Endothelial cell of umbilical vein (primary cell): ENCODE data around the gene ALPL. TPM values are rescaled to one million over a fixed set of nuclear protein-coding genes. Genes with fewer than 3 reads are reported as not detected.

Source experiments
- BruUV-seq: library from RNA; stranded (reverse); fragments of 400-500 nt; replicated peaks from 2 replicates; lab custom pipeline; 2021; lab: Mats Ljungman, UMichigan
- CTCF ChIA-PET: fragments of 300-600, 350-600 bp; sonication (Branson Sonifier 250); formaldehyde crosslinking; loops from one replicate; lab custom pipeline; 2021; ENCODE audit warnings: antibody characterized with exemption, inconsistent platforms; lab: Charles Lee
- POLR2A ChIA-PET: fragments of 300-600, 350-600 bp; sonication (Branson Sonifier 250); formaldehyde crosslinking; loops from one replicate; lab custom pipeline; 2021; ENCODE audit warnings: antibody characterized with exemption, inconsistent platforms; lab: Charles Lee
- DNase-seq: peaks from one replicate; pipeline ENCODE4 v3.0.0-alpha.2; 2011; ENCODE audit warnings: low read depth, low spot score
- FAIRE-seq: peaks from 2 replicates; lab custom pipeline; 2011; peaks lifted over from hg19 to GRCh38; lab: Jason Lieb, UNC
- H2AFZ ChIP-seq: 2 replicates; pipeline ENCODE4 v1.6.0; 2012; ENCODE audit warnings: low read depth, low read length, control low read depth, inconsistent platforms
- H3K27ac ChIP-seq: 2 replicates; pipeline ENCODE4 v1.5.1; 2011; ENCODE audit warnings: low read depth, mild to moderate bottlenecking, control low read depth, low read length, moderate library complexity; ENCODE audit not compliant: insufficient read depth
- H3K27me3 ChIP-seq, 2 experiments: 2 replicates each; pipeline versions ENCODE4 v1.6.0 to v1.6.1; 2011; ENCODE audit warnings: low read length in 2 of 2, mixed read lengths in 1 of 2; ENCODE audit not compliant: control insufficient read depth in 2 of 2, insufficient read depth in 2 of 2
- H3K36me3 ChIP-seq, 2 experiments: 2 replicates in 1 of 2; 3 replicates in 1 of 2; pipeline ENCODE4 v1.5.1; 2011; ENCODE audit warnings: low read length in 2 of 2, mild to moderate bottlenecking in 1 of 2, moderate library complexity in 1 of 2; ENCODE audit not compliant: control insufficient read depth in 2 of 2, insufficient read depth in 2 of 2; ENCODE audit errors: extremely low read depth in 1 of 2
- H3K4me1 ChIP-seq: 3 replicates; pipeline ENCODE4 v1.5.1; 2011; ENCODE audit warnings: mild to moderate bottlenecking, low read length; ENCODE audit not compliant: control insufficient read depth, insufficient read depth; ENCODE audit errors: extremely low read depth
- H3K4me2 ChIP-seq: 2 replicates; pipeline ENCODE4 v1.6.1; 2011; ENCODE audit warnings: low read length, control low read depth, mixed read lengths; ENCODE audit not compliant: insufficient read depth
- H3K4me3 ChIP-seq, 3 experiments: fragments of 200-600 bp in 1 of 3; sonication (generic), shearing (Covaris generic) in 1 of 3; replicated peaks in 1 of 3; 2 replicates each; pipeline ENCODE4 v1.5.1; 2011 to 2016; ENCODE audit warnings: control low read depth in 3 of 3, low read length in 3 of 3, mild to moderate bottlenecking in 2 of 3, inconsistent platforms in 1 of 3, low read depth in 1 of 3, moderate library complexity in 1 of 3; ENCODE audit not compliant: insufficient read depth in 1 of 3
- H3K79me2 ChIP-seq: 2 replicates; pipeline ENCODE4 v1.6.0; 2012; ENCODE audit warnings: low read length, inconsistent platforms; ENCODE audit not compliant: control insufficient read depth, insufficient read depth
- H3K9ac ChIP-seq: replicated peaks from 2 replicates; pipeline ENCODE3; 2011; ENCODE audit warnings: low read length, control low read depth; ENCODE audit not compliant: insufficient read depth; ENCODE audit errors: extremely low read depth
- H3K9me1 ChIP-seq: replicated peaks from 3 replicates; pipeline ENCODE4 v1.6.0; 2011; ENCODE audit warnings: mild to moderate bottlenecking, low read length; ENCODE audit not compliant: control insufficient read depth, insufficient read depth; ENCODE audit errors: extremely low read depth
- H3K9me3 ChIP-seq: replicated peaks from 2 replicates; pipeline ENCODE4 v1.5.1; 2012; ENCODE audit warnings: low read length, inconsistent platforms; ENCODE audit not compliant: control insufficient read depth, insufficient read depth
- H4K20me1 ChIP-seq: replicated peaks from 2 replicates; pipeline ENCODE3; 2011; ENCODE audit warnings: mild to moderate bottlenecking, low read length; ENCODE audit not compliant: control insufficient read depth, insufficient read depth; ENCODE audit errors: extremely low read depth
- EZH2 ChIP-seq: IDR thresholded peaks from 2 replicates; pipeline ENCODE4 v1.6.1; 2012; ENCODE audit warnings: borderline replicate concordance, low read depth, mild to moderate bottlenecking, moderate library complexity, low read length, inconsistent platforms; ENCODE audit not compliant: severe bottlenecking
- FOS ChIP-seq: IDR thresholded peaks from 2 replicates; pipeline ENCODE4 v1.6.1; 2011; ENCODE audit warnings: mild to moderate bottlenecking, low read length, moderate library complexity, borderline replicate concordance; ENCODE audit not compliant: insufficient read depth
- GATA2 ChIP-seq: IDR thresholded peaks from 2 replicates; pipeline ENCODE4 v1.7.0; 2011; ENCODE audit warnings: low read depth, mild to moderate bottlenecking, moderate library complexity, mixed read lengths, low read length; ENCODE audit not compliant: insufficient read length, insufficient read depth
- JUN ChIP-seq: IDR thresholded peaks from 2 replicates; pipeline ENCODE4 v1.6.1; 2011; ENCODE audit warnings: borderline replicate concordance, low read depth; ENCODE audit not compliant: insufficient read length, insufficient read depth
- MAX ChIP-seq: IDR thresholded peaks from 2 replicates; pipeline ENCODE4 v1.6.1; 2011; ENCODE audit not compliant: insufficient read depth, insufficient read length
- MYC ChIP-seq: IDR thresholded peaks from one replicate; pipeline ENCODE4 v1.6.1; 2011; ENCODE audit warnings: mild to moderate bottlenecking, low read depth, low read length
- POLR2A ChIP-seq: IDR thresholded peaks from 2 replicates; pipeline ENCODE4 v1.6.1; 2012; ENCODE audit warnings: low read depth, mild to moderate bottlenecking, control low read depth, low read length
- POLR2AphosphoS5 ChIP-seq: IDR thresholded peaks from 2 replicates; pipeline ENCODE4 v1.6.1; 2012; ENCODE audit warnings: low read depth, mild to moderate bottlenecking, control low read depth, low read length, moderate library complexity; ENCODE audit not compliant: insufficient read depth
- dilution Hi-C: fragments of 300-500 bp; cut with MboI; formaldehyde crosslinking; loops from one replicate; pipeline ENCODE4 v1.15.0; 2019; ENCODE audit warnings: low sequenced_read_pairs; ENCODE audit not compliant: extremely low pct_ligation_motif_present
- intact Hi-C: fragments of 100-400 bp; cut with micrococcal nuclease; formaldehyde crosslinking; loops from one replicate; pipeline ENCODE4 v1.10.0; 2022
- polyA plus RNA-seq, 4 experiments: library from polyadenylated mRNA; depleted of rRNA in 3 of 4; stranded (reverse) in 3 of 4; unstranded in 1 of 4; fragments of >200 nt; gene quantifications; 2 replicates each; pipeline versions ENCODE4 v1.2.1 to v1.2.3, GENCODE V29; 2011 to 2012; ENCODE audit warnings: missing spikeins in 1 of 4
- total RNA-seq: library from RNA; stranded (reverse); gene quantifications from 2 replicates; pipeline ENCODE4 v1.2.3, GENCODE V29; 2021
- TF ChIP-seq, protein P1 (sequence below), 2 donors: IDR thresholded peaks; 1 replicate in 1 of 2; 2 replicates in 1 of 2; pipeline ENCODE4 v1.5.1; 2011; ENCODE audit warnings: low read length in 2 of 2, mild to moderate bottlenecking in 2 of 2, moderate library complexity in 2 of 2, control low read depth in 1 of 2, inconsistent platforms in 1 of 2, low read depth in 1 of 2; ENCODE audit not compliant: insufficient read depth in 1 of 2; ENCODE audit errors: extremely low read depth in 1 of 2

Gene ALPL
- total and polyA plus RNA-seq, 2 donors (not counting 3 experiments of a cell fraction or from before 2014, with no cell fraction given) = 0.38 to 0.92 TPM

- CTCF ChIA-PET = interaction anchor here (0.7 to 1.8 kb wide), 6 partner anchors 10 to 253 kb away, joined by 3 to 10 read pairs (median 3); partner anchors contain the start of gene ALPL
- Histone ChIP-seq H3K4me1 (no peaks in the 10 kb centered on the region), H3K79me2 (no peaks in the 10 kb centered on the region), H4K20me1 (no peaks in the 10 kb centered on the region), H3K4me3 (no peak overlapping the region), H3K27ac (no peak overlapping the region), H2AFZ (no peak overlapping the region), H3K9me3 (no peaks in the 10 kb centered on the region), H3K36me3 (no peaks in the 10 kb centered on the region), H3K9me1 (no peaks in the 10 kb centered on the region), H3K27me3 (no peaks in the 10 kb centered on the region), H3K9ac (no peak overlapping the region), H3K4me2 (no peak overlapping the region)
- dilution Hi-C loops (no loop called here), intact Hi-C loops (no loop called here)
- no TSS peak for BruUV-seq
- POLR2A ChIA-PET = no interaction called here
- DNase-seq = no peak
- TF ChIP-seq MAX (no peak), JUN (no peak), FOS (no peak), EZH2 (no peak), POLR2A (no peak), POLR2AphosphoS5 (no peak), MYC (no peak)
- no peak for FAIRE-seq
Measured at GRCh38 chr1:21523297-21523813, 14.1 kb downstream of the ALPL start.

DNA sequence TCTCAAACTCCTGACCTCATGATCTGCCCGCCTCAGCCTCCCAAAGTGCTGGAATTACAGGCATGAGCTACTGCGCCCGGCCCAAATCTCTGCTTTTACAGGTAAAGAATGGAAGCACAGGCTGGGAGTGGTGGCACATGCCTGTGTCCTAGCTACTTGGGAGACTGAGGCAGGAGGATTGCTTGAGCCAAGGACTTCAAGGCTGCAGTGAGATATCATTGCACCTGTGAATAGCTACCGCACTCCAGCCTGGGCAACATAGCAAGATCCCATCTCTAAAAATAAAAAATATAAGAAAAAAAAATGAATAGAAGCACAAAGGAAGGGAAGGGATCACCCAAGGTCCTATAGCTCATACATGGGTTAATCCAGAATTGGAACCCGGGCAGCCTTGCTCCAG is 15.0 kb downstream of the ALPL start:
- Histone ChIP-seq H3K36me3 (no peaks in the 10 kb centered on the region), H3K4me3 (no peak overlapping the region), H3K4me2 (no peak overlapping the region), H3K9me1 (no peaks in the 10 kb centered on the region), H3K27ac (no peak overlapping the region), H3K27me3 (no peaks in the 10 kb centered on the region), H4K20me1 (no peaks in the 10 kb centered on the region), H3K9me3 (no peaks in the 10 kb centered on the region), H3K4me1 (no peaks in the 10 kb centered on the region), H3K79me2 (no peaks in the 10 kb centered on the region), H3K9ac (no peak overlapping the region), H2AFZ (no peak overlapping the region)
- CTCF ChIA-PET = interaction anchor here (0.7 to 1.8 kb wide), 6 partner anchors 12 to 154 kb away, joined by 3 to 10 read pairs (median 4); partner anchors contain the start of gene ALPL
- POLR2A ChIA-PET = no interaction called here
- no peak for FAIRE-seq
- no peak for DNase-seq
- dilution Hi-C loops (no loop called here), intact Hi-C loops (no loop called here)
- TF ChIP-seq EZH2 (no peak), GATA2 (no peak), JUN (no peak), MYC (no peak), POLR2AphosphoS5 (no peak), MAX (no peak), POLR2A (no peak), FOS (no peak)
- TF ChIP-seq, protein P1, sequence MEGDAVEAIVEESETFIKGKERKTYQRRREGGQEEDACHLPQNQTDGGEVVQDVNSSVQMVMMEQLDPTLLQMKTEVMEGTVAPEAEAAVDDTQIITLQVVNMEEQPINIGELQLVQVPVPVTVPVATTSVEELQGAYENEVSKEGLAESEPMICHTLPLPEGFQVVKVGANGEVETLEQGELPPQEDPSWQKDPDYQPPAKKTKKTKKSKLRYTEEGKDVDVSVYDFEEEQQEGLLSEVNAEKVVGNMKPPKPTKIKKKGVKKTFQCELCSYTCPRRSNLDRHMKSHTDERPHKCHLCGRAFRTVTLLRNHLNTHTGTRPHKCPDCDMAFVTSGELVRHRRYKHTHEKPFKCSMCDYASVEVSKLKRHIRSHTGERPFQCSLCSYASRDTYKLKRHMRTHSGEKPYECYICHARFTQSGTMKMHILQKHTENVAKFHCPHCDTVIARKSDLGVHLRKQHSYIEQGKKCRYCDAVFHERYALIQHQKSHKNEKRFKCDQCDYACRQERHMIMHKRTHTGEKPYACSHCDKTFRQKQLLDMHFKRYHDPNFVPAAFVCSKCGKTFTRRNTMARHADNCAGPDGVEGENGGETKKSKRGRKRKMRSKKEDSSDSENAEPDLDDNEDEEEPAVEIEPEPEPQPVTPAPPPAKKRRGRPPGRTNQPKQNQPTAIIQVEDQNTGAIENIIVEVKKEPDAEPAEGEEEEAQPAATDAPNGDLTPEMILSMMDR (IDR thresholded peaks at IDR 0.05; ENCODE audit: extremely low read depth in 1 of 2, insufficient read depth in 1 of 2, low read depth in 1 of 2, low read length in 2 of 2) = no peak
- no TSS peak for BruUV-seq
